COR-L47 (cell line): ENCODE measurements around the gene PPP1R2C.

Experiments
- DNase-seq: peaks from one replicate; lab custom pipeline; 2025; lab: John Stamatoyannopoulos, UW

The PPP1R2C gene

GRCh38 chrX:42778096-42778495 lies at the start of gene PPP1R2C:
PPP1R2C (minus strand) TSS chrX:42778163; CDS start chrX:42778079, 84 bp downstream.
- no peak for DNase-seq

DNA sequence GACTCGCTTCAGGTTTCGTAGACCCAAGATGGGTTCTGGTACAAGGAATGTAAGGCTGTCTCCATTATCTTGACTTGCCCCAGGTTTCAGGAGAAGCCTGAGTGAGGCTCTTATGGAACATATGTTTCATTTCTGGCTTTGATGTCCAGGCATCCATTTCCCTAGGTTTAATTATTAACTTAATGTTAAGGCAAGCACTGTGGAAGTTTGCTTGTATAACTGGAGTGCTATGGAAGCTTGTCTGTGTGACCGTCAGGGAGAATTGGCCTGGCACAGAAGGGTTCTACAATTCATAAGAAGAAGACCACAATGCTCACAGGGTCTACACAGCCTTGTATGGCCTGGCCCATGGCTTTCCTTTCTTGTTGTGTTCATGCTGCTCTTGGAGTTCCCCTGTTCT lies 47.2 kb upstream of the PPP1R2C start:
- DNase-seq = no peak

GRCh38 chrX:42824541-42824940 lies 46.6 kb upstream of the PPP1R2C start:
- no peak for DNase-seq

- DNase-seq = no peak
Measured at GRCh38 chrX:42823443-42823842, 45.5 kb upstream of the PPP1R2C start.

DNA sequence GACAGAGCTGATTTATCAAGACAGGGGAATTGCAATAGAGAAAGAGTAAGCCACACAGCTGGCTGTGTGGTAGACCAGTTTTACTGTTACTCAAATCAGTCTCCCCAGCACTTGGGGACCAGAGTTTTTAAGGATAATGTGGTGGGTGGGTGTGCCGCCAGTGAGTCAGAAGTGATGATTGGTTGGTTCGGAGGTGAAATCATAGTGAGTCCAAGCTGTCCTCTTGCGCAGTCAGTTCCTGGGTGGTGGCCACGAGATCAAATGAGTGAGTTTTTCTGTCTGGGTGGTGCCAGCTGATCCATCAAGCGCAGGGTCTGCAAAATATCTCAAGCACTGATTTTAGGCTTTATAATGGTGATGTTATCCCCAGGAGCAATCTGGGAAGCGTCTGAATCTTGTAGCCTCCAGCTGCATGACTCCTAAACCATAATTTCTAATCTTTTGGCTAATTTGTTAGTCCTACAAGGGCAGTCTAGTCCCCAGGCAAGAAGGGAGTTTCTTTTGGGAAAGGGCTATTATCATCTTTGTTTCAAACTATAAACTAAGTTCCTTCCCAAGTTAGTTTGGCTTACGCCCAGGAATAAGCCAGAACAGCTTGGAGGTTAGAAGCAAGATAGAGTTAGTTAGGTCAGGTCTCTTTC lies 44.0 kb upstream of the PPP1R2C start:
- no peak for DNase-seq

DNA sequence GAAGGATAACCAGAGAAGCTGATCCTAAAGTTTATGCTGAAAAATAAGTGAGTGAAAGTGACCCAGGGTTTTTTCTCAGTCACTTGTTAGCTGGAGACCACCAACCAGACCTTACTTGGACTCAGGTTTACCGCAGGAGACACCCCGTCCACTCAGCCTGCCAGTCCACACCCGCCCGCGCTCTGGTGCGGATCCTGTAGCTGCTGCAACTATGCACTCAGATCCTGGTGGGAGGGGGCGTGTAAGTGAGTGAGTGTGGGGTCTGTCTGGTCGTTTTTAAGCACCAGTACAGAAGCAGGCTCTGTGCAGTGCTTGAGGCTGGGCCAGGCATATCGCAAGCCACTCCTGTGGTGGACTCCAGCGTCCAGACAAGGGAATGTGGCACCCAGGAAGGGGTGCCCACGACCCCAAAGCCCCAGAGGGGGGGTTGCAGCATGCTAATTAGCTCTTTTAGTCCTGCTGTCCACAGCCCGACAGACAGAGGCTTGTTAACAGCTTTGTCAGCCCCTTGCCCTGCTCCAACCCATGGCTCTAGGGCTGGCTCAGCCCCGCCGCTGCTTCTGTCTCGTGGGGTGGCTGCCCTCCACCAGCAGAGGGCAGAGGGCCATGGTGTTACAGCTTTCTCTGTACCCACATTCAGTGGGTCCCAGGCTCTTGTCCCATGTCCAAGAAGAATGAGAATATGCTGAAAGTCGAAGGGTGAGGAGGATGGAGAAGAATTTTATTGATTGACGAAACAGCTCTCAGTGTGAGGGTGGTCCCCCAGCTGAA lies 40.4 kb upstream of the PPP1R2C start:
- no peak for DNase-seq

DNA sequence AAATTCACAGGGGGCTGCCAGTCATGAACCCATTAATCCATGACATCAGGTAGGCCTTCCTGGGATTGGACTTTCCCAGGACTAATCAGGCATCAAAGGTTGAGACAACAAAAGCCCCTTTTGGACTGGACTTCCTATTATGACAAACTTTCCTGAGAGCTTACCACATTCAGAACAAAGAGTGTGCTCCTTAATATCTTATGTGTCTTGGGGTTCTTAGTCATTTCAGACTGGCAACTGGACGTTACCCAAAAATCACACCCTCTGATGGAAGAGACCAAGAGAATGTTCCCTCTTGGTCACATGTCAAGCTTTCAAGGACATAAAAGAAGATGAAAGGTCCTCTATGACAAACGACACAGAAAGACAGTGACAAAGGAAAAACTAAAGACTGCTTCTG lies 31.6 kb upstream of the PPP1R2C start:
- DNase-seq = no peak

- DNase-seq = no peak
Measured at GRCh38 chrX:42807393-42807792, 29.4 kb upstream of the PPP1R2C start.

- DNase-seq = no peak
Measured at GRCh38 chrX:42804524-42804923, 26.6 kb upstream of the PPP1R2C start.

- DNase-seq = no peak
Measured at GRCh38 chrX:42803320-42803719, 25.4 kb upstream of the PPP1R2C start.

- DNase-seq = no peak
Measured at GRCh38 chrX:42797651-42798269, 19.8 kb upstream of the PPP1R2C start.

DNA sequence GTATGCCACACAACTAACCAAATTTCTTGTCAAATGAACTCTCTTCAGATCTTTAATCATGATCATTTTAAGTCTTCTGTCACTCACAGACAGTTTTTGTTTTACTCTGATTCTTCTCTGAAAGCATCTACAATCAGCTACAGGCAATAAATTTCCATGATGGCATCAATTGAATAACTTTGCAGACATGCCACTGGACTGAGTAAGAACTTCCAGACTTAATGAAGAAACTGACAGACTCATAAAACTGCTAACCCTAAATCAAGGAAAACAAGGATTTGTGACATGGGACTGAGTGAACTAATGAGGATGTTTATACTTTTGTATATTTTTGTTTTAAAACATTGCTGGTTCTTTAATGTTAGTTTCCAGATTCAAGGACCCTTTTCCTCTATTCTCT lies 5.5 kb upstream of the PPP1R2C start:
- DNase-seq = no peak

- no peak for DNase-seq
Measured at GRCh38 chrX:42776195-42776594, 1.8 kb downstream of the PPP1R2C start.

GRCh38 chrX:42772874-42773273 lies 5.1 kb downstream of the PPP1R2C start:
- DNase-seq = no peak

DNA sequence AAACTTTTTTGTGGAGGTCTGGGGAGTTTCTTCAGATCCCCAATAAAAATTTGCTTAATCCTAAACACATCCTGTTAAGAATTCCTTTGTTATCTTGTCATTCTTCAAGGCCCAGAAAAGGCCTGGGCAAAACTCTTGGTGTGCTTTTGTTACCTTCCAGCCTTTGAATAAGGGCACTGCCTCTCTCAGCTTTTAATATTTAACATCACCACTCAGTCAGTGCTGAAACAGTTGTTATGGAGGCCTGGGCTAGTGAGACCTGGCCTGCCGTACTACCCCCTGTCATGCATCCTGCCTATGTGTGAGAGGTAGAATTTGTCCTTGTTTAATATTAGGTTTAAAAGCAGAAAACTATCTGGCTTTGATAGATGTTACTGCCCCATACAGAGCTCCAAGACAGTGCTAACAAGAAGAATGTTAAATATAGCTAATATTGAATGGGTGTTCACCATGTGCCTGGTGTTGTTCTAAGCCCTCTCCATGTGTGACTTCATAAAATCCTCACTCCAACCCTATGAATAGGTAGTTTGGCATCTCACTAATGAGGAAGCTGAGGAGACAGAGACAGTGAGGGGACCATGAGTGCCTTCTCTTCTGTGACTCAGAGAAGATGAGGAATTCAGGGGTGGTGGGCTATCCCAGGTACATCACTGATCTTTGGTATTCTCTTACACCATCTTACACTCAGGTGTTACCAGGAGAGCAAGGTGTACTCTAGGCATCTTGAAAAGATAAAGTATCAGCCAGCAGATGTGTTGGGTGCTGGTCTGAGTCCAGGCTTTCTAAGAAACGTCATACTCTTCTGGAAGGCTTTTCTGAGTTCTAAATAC lies 6.2 kb downstream of the PPP1R2C start:
- no peak for DNase-seq

DNA sequence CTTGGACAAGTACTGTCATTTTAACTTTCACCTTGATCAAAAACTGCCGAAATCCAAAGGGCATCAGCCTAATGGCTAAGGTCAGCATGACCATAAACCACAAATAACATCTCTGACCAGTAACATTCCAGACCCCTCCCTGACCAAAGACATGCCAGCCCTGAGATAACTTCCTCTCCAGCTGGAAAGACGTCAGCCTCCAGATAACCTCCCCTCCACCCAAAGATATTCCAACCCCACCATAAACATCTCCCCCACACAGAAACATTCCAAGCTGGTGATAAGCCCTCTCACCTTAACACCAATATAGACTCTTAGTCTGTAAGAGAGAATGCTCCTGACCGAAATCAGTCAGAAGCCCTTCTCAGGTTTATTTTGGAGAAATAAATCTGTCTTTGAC lies 7.4 kb downstream of the PPP1R2C start:
- DNase-seq = no peak

GRCh38 chrX:42759881-42760280 lies 18.1 kb downstream of the PPP1R2C start:
- no peak for DNase-seq

DNA sequence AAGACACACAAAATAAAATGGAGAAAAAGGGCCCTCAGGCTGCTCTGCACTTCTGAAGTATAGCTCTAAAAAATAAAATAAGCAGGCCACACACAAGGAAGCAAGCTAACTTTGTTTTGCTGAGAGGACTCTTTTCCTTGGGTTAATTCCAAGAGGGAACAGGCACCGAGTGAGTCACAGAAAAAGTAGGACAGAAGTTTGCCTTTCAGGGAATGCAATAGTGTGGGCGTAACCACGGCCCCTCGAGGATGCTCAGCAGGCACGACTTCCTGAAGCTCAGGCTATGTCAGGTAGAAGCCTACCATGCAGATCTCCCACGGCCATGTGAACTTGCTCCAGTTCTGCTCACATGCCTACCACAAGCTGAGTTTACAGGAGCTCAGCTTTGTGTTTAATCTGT lies 22.1 kb downstream of the PPP1R2C start:
- DNase-seq = no peak

- no peak for DNase-seq
Measured at GRCh38 chrX:42754603-42755002, 23.4 kb downstream of the PPP1R2C start.

- no peak for DNase-seq
Measured at GRCh38 chrX:42754115-42754514, 23.8 kb downstream of the PPP1R2C start.

GRCh38 chrX:42752730-42753129 lies 25.2 kb downstream of the PPP1R2C start:
- DNase-seq = no peak

DNA sequence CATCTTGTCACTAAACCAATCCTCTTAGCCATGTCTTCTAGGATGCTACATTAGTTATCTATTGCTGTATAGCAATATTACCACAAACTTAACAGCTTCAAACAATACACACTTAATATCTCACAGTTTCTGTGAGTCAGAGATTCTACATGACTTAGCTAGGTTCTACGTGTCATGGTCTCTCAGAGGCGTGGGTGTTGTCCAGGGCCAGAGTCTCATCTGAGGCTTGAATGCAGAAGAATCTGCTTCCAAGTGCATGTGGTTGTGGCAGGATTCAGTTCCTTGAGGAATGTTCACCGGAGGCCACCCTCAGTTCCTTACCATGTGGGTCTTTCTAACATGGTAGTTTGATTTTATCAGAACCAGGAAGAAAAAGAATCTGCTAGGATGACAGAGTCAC lies 26.4 kb downstream of the PPP1R2C start:
- DNase-seq = no peak
